ENCODE data around the gene HTATIP2. TPM values are rescaled to one million over a fixed set of nuclear protein-coding genes. Genes with fewer than 3 reads are reported as not detected.
A peak's percentile ranks its signal among the peaks of the same experiment; 100 is the strongest.

Gene HTATIP2
- total RNA-seq, 4 donors from 2014 or later: 2.7 to 17.8 (median 9.3) TPM

DNA sequence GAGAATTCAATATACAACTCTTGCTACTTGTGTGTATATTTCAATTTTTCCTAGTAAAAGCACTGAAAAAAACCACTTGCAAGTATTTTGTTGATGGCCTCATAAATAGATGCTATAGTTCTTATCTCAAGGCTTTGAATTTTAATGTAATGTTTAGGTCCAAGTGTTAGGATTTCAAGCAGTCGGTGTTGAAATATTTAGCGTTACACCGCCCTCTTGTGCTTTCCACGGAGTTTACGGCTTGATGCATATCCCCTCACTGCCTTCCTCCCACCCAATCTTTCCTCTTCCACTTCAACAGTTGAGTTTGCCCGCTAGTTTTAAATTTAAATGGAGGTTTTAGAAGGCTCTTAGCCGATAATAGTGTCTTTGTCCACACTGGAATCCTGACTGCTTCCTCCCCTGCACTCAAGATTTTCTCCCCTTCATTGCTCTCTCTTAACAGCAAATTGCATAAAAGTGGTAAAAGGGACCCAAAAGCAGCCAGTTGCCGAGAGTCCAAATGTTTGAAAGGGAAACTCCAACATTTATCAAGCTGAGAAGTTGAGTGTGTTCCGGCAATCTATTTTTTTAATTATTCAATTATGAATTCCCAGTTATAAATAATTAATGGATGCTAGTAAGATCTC, 25.9 kb upstream of the HTATIP2 start:
- H3K27ac ChIP-seq: no peak overlapping the region
- TF ChIP-seq, protein P1, sequence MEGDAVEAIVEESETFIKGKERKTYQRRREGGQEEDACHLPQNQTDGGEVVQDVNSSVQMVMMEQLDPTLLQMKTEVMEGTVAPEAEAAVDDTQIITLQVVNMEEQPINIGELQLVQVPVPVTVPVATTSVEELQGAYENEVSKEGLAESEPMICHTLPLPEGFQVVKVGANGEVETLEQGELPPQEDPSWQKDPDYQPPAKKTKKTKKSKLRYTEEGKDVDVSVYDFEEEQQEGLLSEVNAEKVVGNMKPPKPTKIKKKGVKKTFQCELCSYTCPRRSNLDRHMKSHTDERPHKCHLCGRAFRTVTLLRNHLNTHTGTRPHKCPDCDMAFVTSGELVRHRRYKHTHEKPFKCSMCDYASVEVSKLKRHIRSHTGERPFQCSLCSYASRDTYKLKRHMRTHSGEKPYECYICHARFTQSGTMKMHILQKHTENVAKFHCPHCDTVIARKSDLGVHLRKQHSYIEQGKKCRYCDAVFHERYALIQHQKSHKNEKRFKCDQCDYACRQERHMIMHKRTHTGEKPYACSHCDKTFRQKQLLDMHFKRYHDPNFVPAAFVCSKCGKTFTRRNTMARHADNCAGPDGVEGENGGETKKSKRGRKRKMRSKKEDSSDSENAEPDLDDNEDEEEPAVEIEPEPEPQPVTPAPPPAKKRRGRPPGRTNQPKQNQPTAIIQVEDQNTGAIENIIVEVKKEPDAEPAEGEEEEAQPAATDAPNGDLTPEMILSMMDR (IDR thresholded peaks at IDR 0.05): peak in 1 of 4 experiments; percentile 22
- TF ChIP-seq POLR2A (IDR thresholded peaks at IDR 0.05): no peak
- no peak for DNase-seq

DNA sequence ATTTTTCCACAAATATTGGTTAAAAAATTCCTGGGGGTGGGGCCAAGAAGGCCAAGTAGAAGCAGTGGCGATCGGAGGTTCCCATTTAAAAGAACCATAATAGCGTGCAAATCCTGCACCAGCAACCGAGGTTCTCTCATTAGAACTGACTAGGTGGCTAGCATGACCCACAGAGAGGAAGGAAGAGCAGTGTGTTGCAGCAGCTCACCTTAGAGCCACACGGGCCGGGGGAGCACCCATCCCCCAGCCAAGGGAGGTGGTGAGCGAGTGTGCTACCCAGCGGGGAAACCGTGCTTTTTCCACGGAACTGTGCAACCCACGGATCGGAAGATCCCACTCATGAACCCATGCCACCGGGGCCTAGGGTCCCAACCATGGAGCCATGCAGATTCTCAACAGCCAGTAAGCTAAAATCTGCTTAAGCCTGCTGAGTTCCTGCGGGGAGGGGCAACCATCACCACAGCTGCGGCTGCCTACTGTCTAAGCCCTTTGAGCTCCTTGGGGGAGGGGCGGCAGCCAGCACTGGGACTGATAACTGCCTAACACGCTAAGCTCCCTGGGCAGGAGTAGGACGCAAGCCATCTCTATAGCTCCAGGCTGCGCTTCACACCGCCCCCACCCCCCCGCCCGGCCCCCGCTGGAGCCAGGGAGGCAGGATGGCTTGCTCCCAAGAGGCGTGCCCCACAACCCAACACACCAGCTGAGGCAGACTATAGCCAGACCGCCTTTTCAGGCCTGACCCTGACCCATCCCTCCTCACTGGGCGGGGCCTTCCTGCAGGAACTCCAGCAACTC, 21.0 kb upstream of the HTATIP2 start:
- H3K27me3 ChIP-seq: no peaks in the 10 kb centered on the region
- H3K9me3 ChIP-seq: no peaks in the 10 kb centered on the region
- H3K27ac ChIP-seq: no peak overlapping the region
- H3K4me3 ChIP-seq: no peak overlapping the region
- DNase-seq: no peak
- intact Hi-C loops (cut with DNase I; ENCODE audit: low total_unique reads): no loop called here
- no peaks in the 10 kb centered on the region for H3K36me3 ChIP-seq
- no peaks in the 10 kb centered on the region for H3K4me1 ChIP-seq
- TF ChIP-seq POLR2A (IDR thresholded peaks at IDR 0.05): no peak
- TF ChIP-seq, protein P1 (IDR thresholded peaks at IDR 0.05): no peak

More for the DNA sequence above, 25.9 kb upstream of the HTATIP2 start:
- intact Hi-C loops (cut with DNase I; ENCODE audit: low total_unique reads): no loop called here
- Histone ChIP-seq H3K4me3 (no peak overlapping the region), H3K27me3 (no peaks in the 10 kb centered on the region), H3K9me3 (no peaks in the 10 kb centered on the region), H3K36me3 (no peaks in the 10 kb centered on the region), H3K4me1 (no peaks in the 10 kb centered on the region)

DNA sequence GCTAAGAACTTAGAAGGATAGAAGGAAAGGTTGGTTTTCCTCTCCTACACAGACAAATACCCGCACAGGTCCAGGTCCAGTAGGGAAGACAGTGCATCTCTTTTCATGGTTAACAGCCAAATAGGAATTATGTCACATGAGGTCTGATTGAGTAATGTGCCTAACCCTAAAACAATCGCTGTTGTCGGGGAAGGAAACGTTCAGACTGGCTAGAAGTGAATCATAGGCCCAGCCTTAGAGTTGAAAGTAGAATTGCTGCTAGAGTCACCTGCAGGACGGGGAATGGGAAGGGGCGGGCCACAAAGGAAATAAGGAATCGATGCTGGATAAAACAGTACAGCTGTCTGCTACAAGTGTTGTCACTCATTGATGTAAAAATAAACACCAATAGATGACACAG, 12.4 kb upstream of the HTATIP2 start:
- Histone ChIP-seq H3K4me1 (no peaks in the 10 kb centered on the region), H3K27ac (no peak overlapping the region), H3K4me3 (no peak overlapping the region), H3K9me3 (no peaks in the 10 kb centered on the region), H3K36me3 (no peaks in the 10 kb centered on the region), H3K27me3 (peaks cover 0 to 3% of the 10 kb centered on the region in 2 donors)
- TF ChIP-seq POLR2A (IDR thresholded peaks at IDR 0.05): no peak
- TF ChIP-seq, protein P1 (IDR thresholded peaks at IDR 0.05): no peak
- intact Hi-C loops (cut with DNase I; ENCODE audit: low total_unique reads): no loop called here
- no peak for DNase-seq

DNA sequence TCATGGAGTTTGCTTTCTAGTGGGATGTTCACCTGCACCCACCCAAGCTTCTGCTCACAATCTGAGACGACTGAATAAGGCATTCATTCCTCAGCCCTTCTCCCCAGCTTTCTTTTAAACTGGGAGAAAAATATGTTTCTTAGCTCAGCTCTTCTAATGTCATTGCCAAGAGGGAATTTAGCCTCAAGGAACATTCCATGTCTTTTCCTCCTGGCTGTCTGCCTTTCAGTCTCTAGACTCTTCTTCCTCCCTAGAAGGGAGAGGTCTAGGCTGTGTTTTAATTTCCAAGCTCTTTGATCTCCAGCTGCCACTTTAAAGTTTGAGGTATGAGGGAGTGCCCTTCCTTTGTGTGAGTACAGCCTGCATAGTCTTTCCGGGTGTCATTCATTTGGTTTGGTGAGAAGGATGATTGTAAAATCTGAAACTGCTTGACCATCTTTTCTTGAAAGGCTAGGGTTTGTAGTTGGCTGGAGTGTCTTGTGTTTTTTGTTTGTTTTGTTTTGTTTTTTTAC, 11.7 kb upstream of the HTATIP2 start:
- TF ChIP-seq, protein P1 (IDR thresholded peaks at IDR 0.05): no peak
- no peak for TF ChIP-seq POLR2A (IDR thresholded peaks at IDR 0.05)
- H3K4me1 ChIP-seq: no peaks in the 10 kb centered on the region
- intact Hi-C loops (cut with DNase I; ENCODE audit: low total_unique reads): no loop called here

More for the DNA sequence above, 11.7 kb upstream of the HTATIP2 start:
- Histone ChIP-seq H3K36me3 (no peaks in the 10 kb centered on the region), H3K4me3 (no peak overlapping the region), H3K27ac (no peak overlapping the region), H3K27me3 (peaks cover 0 to 3% of the 10 kb centered on the region in 2 donors), H3K9me3 (no peaks in the 10 kb centered on the region)
- DNase-seq: no peak

All from uterus (tissue), 4 donors.